Adrenal gland (tissue), 5 donors: Measurements from ENCODE around the gene PRR3.

ENCODE experiments used
- POLR2A ChIP-seq, 2 donors: fragments of 450-650 bp; IDR thresholded peaks; one replicate each; pipeline ENCODE4 v1.6.1; 2017; ENCODE audit warnings: antibody characterized with exemption in 2 of 2, mild to moderate bottlenecking in 2 of 2, moderate library complexity in 1 of 2
- TF ChIP-seq, protein P1 (sequence below), 6 experiments: fragments of 450-650 bp in 4 of 6; fragments of 200-600 bp in 2 of 6; sonication (generic) in 1 of 6; IDR thresholded peaks; 1 replicate in 5 of 6; 2 replicates in 1 of 6; pipeline versions ENCODE4 v1.5.1 to v1.8.0; 2016 to 2021; ENCODE audit warnings: antibody characterized with exemption in 6 of 6, mild to moderate bottlenecking in 2 of 6, moderate library complexity in 1 of 6
- donor health status: DM: no; HTN: no; CAD: no.

DNA sequence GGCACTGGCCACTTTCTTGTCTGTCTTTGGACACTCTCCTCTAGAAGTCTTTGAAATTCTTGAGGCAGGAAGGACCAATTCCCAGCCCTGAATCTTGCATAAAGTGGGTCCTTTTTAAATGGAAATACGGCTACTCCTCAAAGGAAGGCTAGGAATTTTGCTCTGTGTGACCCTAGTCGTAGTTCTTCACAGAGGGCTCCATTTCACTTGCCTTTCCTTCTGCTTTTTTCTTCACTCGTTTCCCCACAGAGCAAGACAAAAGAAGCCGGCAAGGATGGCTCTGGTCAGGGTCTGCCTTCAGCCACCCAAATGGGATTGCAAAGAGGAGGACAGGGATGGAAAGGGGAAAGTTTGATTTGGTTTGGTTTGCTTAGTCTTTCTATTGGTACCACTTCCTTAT, 42.0 kb upstream of the PRR3 start:
- TF ChIP-seq, protein P1, sequence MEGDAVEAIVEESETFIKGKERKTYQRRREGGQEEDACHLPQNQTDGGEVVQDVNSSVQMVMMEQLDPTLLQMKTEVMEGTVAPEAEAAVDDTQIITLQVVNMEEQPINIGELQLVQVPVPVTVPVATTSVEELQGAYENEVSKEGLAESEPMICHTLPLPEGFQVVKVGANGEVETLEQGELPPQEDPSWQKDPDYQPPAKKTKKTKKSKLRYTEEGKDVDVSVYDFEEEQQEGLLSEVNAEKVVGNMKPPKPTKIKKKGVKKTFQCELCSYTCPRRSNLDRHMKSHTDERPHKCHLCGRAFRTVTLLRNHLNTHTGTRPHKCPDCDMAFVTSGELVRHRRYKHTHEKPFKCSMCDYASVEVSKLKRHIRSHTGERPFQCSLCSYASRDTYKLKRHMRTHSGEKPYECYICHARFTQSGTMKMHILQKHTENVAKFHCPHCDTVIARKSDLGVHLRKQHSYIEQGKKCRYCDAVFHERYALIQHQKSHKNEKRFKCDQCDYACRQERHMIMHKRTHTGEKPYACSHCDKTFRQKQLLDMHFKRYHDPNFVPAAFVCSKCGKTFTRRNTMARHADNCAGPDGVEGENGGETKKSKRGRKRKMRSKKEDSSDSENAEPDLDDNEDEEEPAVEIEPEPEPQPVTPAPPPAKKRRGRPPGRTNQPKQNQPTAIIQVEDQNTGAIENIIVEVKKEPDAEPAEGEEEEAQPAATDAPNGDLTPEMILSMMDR (IDR thresholded peaks at IDR 0.05) = no peak
- TF ChIP-seq POLR2A (IDR thresholded peaks at IDR 0.05) = no peak
